GM19193 (cell line): Measurements from ENCODE around the gene TRPM4.

Experiments
- POLR2A ChIP-seq: IDR thresholded peaks from 4 replicates; pipeline ENCODE4 v1.6.1; 2011; ENCODE audit not compliant: insufficient read depth, insufficient read length; ENCODE audit errors: extremely low read depth

Gene TRPM4

GRCh38 chr19:49165111-49165750 lies 7.6 kb downstream of the TRPM4 start:
- no peak for TF ChIP-seq POLR2A

GRCh38 chr19:49165865-49166301 lies 8.3 kb downstream of the TRPM4 start:
- TF ChIP-seq POLR2A, result no peak

- no peak for TF ChIP-seq POLR2A
Measured at GRCh38 chr19:49167857-49168409, 10.3 kb downstream of the TRPM4 start.

- TF ChIP-seq POLR2A, result no peak
Measured at GRCh38 chr19:49168421-49168820, 10.8 kb downstream of the TRPM4 start.

GRCh38 chr19:49173198-49173597 lies 15.6 kb downstream of the TRPM4 start:
- TF ChIP-seq POLR2A, result no peak

- TF ChIP-seq POLR2A, result no peak
Measured at GRCh38 chr19:49180659-49181058, 23.1 kb downstream of the TRPM4 start.

- TF ChIP-seq POLR2A, result no peak
Measured at GRCh38 chr19:49182848-49183375, 25.3 kb downstream of the TRPM4 start.

- TF ChIP-seq POLR2A, result no peak
Measured at GRCh38 chr19:49186108-49186507, 28.5 kb downstream of the TRPM4 start.

- TF ChIP-seq POLR2A, result no peak
Measured at GRCh38 chr19:49188626-49189200, 31.1 kb downstream of the TRPM4 start.

- TF ChIP-seq POLR2A, result no peak
Measured at GRCh38 chr19:49189259-49189658, 31.7 kb downstream of the TRPM4 start.

GRCh38 chr19:49190781-49191180 lies 33.2 kb downstream of the TRPM4 start:
- no peak for TF ChIP-seq POLR2A

GRCh38 chr19:49193822-49194394 lies 36.3 kb downstream of the TRPM4 start:
- no peak for TF ChIP-seq POLR2A

- no peak for TF ChIP-seq POLR2A
Measured at GRCh38 chr19:49194408-49194807, 36.8 kb downstream of the TRPM4 start.

- TF ChIP-seq POLR2A, result no peak
Measured at GRCh38 chr19:49196527-49197240, 39.1 kb downstream of the TRPM4 start.

GRCh38 chr19:49200238-49200862 lies 42.8 kb downstream of the TRPM4 start:
- TF ChIP-seq POLR2A, result no peak
